ENCODE measurements around the gene WIPF1.

The WIPF1 gene

GRCh38 chr2:174618179-174618578 is 20.6 kb upstream of the WIPF1 start:
- DNase-seq: no peak

DNA sequence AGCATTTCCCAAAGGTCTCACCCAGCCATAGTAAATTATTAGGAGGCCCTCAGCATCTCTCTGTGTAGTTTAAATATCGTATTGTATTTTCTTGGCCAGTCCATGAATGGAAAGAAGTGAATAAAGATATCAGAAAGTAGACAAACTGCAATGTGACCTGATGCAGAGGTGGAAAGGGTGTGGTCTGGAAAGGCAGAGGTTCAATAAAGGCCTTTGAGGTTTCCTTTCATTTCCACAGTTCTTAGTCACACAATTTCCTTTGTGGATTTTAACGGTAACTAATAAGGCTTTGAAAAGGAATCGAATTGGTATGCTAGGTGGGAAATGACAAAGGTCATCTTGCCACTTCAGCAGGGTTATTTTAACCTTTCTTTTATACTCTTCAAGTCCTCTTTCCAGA is 20.1 kb upstream of the WIPF1 start:
- DNase-seq: no peak

DNA sequence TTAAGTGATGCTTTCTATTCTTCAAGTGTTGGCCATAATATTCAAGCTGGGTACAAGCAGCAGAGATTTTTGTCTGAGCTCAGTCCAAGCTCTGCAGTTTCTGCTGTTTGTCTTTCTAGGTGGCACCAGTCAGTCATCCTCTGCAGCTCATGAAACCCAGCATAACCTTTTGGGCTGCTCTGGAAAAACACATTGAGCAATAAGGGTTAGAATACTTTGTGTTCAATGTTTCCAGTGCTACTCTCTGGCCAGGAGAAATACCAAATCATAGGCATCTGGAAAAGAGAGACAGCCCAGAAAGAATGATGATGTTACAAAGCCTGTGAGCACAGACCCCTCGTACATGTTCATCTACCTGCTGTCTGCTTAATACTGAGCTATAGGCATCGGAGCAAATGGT is 19.5 kb upstream of the WIPF1 start:
- DNase-seq: no peak

GRCh38 chr2:174615871-174616436 is 18.4 kb upstream of the WIPF1 start:
- no peak for DNase-seq

GRCh38 chr2:174614261-174614660 is 16.7 kb upstream of the WIPF1 start:
- no peak for DNase-seq

DNA sequence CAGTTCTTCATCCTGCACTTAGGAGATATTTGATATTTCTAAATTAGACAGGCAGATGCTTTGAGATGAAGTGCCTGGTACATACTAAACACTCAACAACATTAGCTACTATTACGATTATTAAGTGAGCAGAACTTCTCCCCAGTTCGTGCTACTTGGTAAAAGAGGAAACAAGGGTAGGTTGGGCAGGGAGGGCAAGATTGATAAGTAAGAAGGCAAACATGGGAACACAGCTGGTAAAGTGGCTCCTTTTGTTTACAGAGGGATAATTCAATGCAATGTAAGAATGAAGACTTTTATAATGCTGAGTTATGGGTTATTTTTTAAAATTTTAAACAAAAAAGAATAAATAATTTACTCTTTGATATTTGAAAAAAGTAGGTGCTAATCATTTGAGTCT is 15.9 kb upstream of the WIPF1 start:
- DNase-seq: no peak

GRCh38 chr2:174612970-174613369 is 15.4 kb upstream of the WIPF1 start:
- no peak for DNase-seq

GRCh38 chr2:174611854-174612253 is 14.2 kb upstream of the WIPF1 start:
- DNase-seq: no peak

DNA sequence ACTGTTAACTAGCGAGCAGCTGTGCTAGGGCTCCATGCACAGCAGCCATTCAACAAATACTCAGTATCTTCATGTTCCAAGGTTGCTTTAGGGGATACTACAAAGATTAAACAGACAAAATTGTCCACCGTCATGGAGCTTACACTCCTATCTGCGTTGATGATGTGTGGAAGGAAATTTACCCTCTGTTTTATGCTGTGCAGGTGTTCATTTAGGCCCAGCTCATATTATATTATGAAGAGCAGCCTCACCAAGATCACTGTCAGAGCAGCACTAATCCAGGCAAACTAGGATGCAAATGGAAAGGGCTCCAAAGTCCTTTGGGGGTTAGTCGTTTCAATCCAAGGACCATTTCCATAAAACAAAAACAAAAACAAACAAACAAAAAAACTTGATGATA is 13.4 kb upstream of the WIPF1 start:
- no peak for DNase-seq

GRCh38 chr2:174610243-174610995 is 12.8 kb upstream of the WIPF1 start:
- no peak for DNase-seq

DNA sequence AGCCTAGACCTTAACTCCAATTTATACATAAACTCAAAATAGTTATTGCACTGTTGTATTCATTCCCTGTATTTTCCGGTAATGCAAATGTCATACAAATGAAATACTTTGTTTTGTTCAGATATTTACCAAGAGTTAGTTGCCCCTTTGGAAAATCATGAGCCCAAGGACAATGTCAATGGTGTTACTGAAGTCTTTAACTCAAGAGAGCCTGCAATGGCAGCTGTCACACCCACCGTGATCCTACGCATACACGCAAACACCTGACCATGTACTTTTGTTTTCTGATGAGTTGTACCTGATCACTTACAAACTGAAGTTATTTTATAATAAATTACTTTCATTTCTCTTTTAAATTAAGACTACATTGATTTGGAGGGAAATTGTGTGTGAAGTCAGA is 11.7 kb upstream of the WIPF1 start:
- no peak for DNase-seq

DNA sequence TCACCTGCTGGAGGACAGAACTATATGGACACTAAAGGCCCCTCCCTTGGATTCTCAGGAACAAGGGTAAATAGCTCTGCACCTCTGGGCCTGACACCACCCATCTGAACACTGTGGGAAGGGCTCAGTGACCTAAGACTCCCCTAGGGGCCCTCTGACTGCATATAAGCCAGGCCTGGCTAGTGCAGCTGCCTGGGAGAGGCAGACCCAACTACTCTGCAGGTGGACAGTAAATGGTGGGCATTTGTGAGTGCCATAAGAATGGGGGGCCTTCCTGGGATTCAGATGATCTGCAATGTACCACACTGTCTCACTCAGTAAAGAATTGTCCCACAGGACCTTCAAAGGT is 11.2 kb upstream of the WIPF1 start:
- no peak for DNase-seq

DNA sequence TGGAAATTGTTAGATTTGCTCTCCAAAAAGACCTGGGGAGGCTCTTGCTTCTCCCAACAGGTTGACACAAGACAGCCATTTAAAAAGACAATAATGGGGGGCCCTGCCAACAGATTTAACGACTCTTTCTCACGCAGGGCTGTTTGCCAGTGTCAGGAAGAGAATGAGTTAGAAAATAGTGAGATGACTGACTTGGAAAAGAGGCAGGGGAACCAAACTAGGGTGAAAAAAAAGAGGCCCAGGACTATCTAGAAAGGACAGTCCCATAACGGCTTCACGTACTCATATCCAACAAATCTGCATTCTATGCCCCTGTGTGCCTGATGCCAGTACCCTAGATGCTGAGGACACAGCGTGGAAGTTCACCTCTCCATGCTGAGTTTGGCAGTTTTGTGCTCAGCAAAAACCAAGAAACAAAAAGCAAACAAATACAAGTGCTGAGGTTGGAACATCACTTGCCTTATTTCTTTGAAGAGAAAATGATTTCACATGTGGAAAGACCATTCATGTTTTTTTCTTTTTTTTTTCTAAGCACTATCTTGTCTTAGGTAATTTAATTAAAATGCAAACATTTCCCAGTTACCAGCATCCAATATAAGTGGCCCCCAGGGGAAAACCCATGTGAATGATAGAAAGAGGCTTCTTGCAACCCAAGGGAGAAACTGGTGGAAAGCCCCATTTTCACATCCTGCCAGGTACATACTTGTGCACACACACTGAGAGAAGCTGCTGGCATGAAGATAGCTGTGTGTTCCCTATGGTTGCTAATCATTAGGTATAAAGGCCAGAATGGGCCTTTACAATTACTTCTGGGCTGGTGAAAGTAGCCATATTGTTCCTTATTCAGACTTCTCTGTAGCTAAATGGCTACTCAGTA is 10.6 kb upstream of the WIPF1 start:
- no peak for DNase-seq

- DNase-seq: no peak
Measured at GRCh38 chr2:174607584-174607983, 10.0 kb upstream of the WIPF1 start.

- DNase-seq: no peak
Measured at GRCh38 chr2:174606336-174606735, 8.7 kb upstream of the WIPF1 start.

DNA sequence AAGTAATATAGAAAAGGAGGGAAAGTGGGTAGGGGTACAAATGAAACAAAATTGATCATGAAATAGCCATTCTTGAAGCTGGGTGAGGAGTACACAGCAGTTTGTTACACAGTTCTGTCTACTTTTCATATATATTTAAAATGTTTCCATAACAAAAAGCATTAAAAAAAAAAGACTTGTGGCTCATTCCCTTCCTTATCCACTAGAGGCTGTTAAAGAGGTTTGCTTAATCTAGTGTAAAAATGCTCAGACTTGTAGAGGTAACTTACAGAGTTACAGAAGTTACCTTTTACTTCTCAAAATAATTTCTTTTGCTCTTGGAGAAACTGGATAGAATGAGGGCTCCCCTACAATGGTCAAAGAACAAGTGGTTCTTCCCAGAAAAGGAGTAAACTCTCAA is 8.1 kb upstream of the WIPF1 start:
- no peak for DNase-seq

DNA sequence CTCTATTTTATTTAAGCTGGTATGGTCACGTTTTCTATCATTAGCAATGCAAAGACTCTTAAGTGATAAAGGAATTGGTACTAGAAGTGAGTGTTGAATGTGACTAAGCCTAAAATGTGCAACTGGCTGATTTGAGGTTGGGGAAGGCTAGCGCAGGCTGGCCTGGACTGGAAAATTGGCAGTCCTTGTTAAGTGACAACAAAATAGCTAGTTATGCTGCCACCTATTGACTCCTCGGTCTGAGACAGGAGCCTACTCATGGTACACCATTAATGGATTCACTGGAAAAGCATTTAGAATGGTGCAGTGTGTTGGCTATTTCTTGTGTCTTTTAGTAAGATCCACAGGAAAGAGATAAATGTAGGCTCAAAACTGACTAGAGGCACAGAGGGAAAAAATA is 5.7 kb upstream of the WIPF1 start:
- peak; percentile 17 for DNase-seq

DNA sequence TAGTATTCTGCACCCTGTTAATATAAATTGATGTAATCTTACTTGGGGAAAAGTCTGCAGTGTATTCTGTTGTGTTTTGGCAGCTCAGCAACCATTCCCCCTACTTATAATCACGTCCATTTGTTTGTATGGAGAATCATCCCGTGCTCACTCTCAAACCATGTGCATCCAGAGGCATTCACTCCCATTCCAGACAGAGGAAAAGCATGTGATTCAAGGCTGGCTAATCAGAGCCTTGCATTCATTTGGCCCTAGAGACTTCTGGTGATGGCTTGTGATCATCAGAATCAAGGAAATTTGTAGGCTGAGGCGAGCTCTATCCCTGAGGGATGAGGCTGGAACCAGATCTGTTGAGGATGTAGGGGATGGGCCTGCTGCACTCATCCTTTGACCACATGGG is 5.1 kb upstream of the WIPF1 start:
- DNase-seq: no peak

DNA sequence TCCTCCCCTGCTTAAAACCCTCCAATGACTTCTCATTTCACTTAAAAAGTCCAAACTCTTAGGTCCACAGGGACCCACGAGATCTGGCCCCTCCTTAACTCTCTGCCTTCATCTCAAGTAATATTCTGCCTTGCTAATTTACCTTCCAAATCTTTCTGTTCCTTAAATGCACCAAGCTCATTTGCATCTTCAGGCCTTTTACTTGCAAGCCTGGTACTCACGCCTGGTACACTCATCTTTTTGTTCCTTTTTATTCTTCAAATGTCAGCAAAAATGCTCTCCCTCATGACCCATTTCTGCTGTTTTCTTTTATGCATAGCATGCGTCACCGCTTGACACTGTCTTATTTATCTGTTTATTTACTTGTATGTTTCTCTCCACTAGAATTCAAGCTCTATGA is 2.7 kb upstream of the WIPF1 start:
- no peak for DNase-seq

- DNase-seq: no peak
Measured at GRCh38 chr2:174599310-174599921, 1.8 kb upstream of the WIPF1 start.

DNA sequence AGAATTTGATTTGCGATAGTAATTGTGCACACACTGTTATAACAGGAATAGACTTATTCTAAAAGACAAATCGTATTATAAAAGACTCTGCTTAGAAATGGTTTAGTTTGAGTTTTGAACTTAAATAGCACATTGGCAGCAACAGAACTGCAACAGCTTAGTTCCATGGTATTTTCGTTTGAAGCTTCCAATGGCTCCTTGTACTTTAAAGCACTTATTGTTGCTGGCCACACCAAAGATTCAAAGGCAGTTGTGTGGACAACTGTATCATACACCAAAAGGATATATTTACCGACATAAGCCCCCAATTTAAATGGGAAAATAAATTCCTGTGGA is 627 bp downstream of the WIPF1 start:
- DNase-seq: no peak

DNA sequence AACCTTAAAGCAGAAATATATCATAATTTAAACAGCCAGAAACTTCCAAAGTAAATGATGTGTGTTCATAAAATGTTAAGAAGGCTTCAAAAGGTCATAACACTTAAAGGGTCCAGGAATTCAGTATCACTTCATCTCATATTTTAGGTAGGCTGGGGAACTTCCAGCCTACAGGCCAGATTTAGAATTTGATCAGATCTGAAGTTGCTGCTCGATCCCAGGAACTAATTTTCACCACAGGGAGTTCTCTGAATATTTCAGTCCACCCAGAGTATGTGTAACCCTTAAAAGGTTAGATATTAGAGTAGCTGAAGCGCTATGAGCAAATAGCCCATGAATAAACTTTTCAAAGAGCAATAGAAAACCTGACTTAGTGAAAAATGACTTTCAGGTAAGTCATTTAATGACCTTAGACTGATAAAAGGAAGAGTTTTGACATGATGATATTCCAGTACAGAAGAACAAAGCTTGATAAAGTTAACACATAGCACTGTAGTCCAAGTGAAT is 1.7 kb downstream of the WIPF1 start:
- DNase-seq: no peak

DNA sequence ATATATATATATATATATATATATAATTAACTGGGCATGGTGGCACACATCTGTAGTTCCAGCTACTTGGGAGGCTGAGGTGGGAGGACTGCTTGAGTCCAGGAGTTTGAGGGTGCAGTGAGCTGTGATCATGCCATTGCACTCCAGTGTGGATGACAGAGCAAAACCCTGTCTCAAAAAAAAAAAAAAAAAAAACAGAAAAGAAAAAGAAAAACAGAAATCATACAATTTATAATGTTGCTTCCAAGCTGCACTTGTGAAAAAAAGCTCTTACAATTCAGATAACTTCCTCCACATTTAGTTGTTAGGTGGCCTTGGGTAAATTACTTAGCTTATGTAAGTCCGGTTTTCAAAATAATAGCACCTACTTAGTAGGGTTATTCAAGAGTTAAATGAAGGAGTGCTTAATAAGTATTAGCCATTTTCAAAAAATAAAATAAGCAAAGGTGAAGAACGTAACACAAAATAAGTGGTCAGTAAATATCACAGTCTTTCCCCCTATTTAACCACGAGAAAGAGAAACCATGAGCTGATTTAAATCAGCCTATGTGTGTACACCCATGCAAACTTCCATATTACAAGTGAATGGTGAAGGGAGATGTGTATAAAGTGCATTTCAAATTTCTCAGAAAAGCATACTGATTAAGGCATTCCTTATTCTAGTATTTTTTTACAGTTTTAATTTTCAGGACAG is 2.3 kb downstream of the WIPF1 start:
- no peak for DNase-seq

All from effector CD8-positive, alpha-beta T cell (primary cell).